NB4 (cell line): ENCODE data around the gene DENND1B.

Source experiments
- DNase-seq: peaks from one replicate; pipeline ENCODE4 v3.0.0; 2010; ENCODE audit warnings: low read depth
- H3K4me3 ChIP-seq: one replicate; pipeline ENCODE4 v1.5.1; 2011; ENCODE audit warnings: mild to moderate bottlenecking, low read depth, low read length, moderate library complexity
- CTCF ChIP-seq: IDR thresholded peaks from one replicate; pipeline ENCODE4 v1.5.1; 2012; ENCODE audit warnings: low read depth, low read length
- MAX ChIP-seq: IDR thresholded peaks from 2 replicates; pipeline ENCODE4 v1.6.1; 2011; ENCODE audit warnings: low read depth, low read length
- MYC ChIP-seq: IDR thresholded peaks from 2 replicates; pipeline ENCODE4 v1.6.1; 2011; ENCODE audit warnings: low read depth, low read length
- POLR2A ChIP-seq: IDR thresholded peaks from 2 replicates; pipeline ENCODE4 v1.6.1; 2011; ENCODE audit warnings: mild to moderate bottlenecking; ENCODE audit not compliant: insufficient read length; ENCODE audit errors: extremely low read depth

Gene DENND1B

GRCh38 chr1:197666769-197667285 lies 108.5 kb downstream of the DENND1B start:
- TF ChIP-seq MYC, result no peak
- no peak for TF ChIP-seq POLR2A
- no peak for TF ChIP-seq CTCF
- TF ChIP-seq MAX, result no peak
- DNase-seq, result no peak
- no peak overlapping the region for H3K4me3 ChIP-seq

- H3K4me3 ChIP-seq, result no peak overlapping the region
- no peak for DNase-seq
- TF ChIP-seq MYC (no peak), CTCF (no peak), POLR2A (no peak), MAX (no peak)
Measured at GRCh38 chr1:197664391-197664790, 110.9 kb downstream of the DENND1B start.

GRCh38 chr1:197663162-197663953 lies 111.9 kb downstream of the DENND1B start:
- TF ChIP-seq MAX (no peak), CTCF (no peak), POLR2A (no peak), MYC (no peak)
- no peak for DNase-seq
- H3K4me3 ChIP-seq, result no peak overlapping the region

- H3K4me3 ChIP-seq, result no peak overlapping the region
- TF ChIP-seq MYC, result no peak
- no peak for TF ChIP-seq CTCF
- TF ChIP-seq MAX, result no peak
- TF ChIP-seq POLR2A, result no peak
- DNase-seq, result no peak
Measured at GRCh38 chr1:197660389-197660788, 114.9 kb downstream of the DENND1B start.

- DNase-seq, result no peak
- H3K4me3 ChIP-seq, result no peak overlapping the region
- TF ChIP-seq POLR2A (no peak), MYC (no peak), MAX (no peak), CTCF (no peak)
Measured at GRCh38 chr1:197659171-197659570, 116.1 kb downstream of the DENND1B start.
